Parathyroid adenoma (tissue), 2 donors: Measurements from ENCODE around the gene TPBGL.

Source experiments
- H2AFZ ChIP-seq: fragments of 300-600 bp; sonication (generic); one replicate; pipeline ENCODE4 v1.7.0; 2017; ENCODE audit warnings: antibody characterized with exemption, mild to moderate bottlenecking
- H3K27ac ChIP-seq: fragments of 300-600 bp; sonication (generic); one replicate; pipeline ENCODE4 v1.7.0; 2017
- H3K27me3 ChIP-seq: fragments of 300-600 bp; sonication (generic); one replicate; pipeline ENCODE4 v1.7.0; 2017; ENCODE audit warnings: low read length; ENCODE audit not compliant: control insufficient read depth, insufficient read depth
- H3K36me3 ChIP-seq: fragments of 300-600 bp; sonication (generic); one replicate; pipeline ENCODE4 v1.7.0; 2017; ENCODE audit warnings: low read length; ENCODE audit not compliant: control insufficient read depth, insufficient read depth
- H3K4me1 ChIP-seq: fragments of 300-600 bp; sonication (generic); one replicate; pipeline ENCODE4 v1.7.0; 2017; ENCODE audit warnings: control low read depth
- H3K4me2 ChIP-seq: fragments of 300-600 bp; sonication (generic); one replicate; pipeline ENCODE4 v1.7.0; 2017; ENCODE audit warnings: low read length
- H3K4me3 ChIP-seq: fragments of 300-600 bp; sonication (generic); one replicate; pipeline ENCODE4 v1.7.0; 2017; ENCODE audit warnings: low read depth, low read length
- H3K79me2 ChIP-seq: fragments of 300-600 bp; sonication (generic); one replicate; pipeline ENCODE4 v1.7.0; 2017; ENCODE audit warnings: control low read depth
- H3K9ac ChIP-seq: fragments of 300-600 bp; sonication (generic); one replicate; pipeline ENCODE4 v1.7.0; 2017; ENCODE audit warnings: mild to moderate bottlenecking
- H3K9me3 ChIP-seq: fragments of 300-600 bp; sonication (generic); one replicate; pipeline ENCODE4 v1.7.0; 2017; ENCODE audit warnings: low read length; ENCODE audit not compliant: control insufficient read depth
- CTCF ChIP-seq: fragments of 300-600 bp; sonication (generic); IDR thresholded peaks from one replicate; pipeline ENCODE4 v1.7.0; 2017; ENCODE audit warnings: antibody characterized with exemption, mild to moderate bottlenecking
- donor health status: primary hyperparathyroidism.

Gene TPBGL

GRCh38 chr11:75239531-75240290 is 863 bp upstream of the TPBGL start:
- H3K4me3 ChIP-seq: no peak overlapping the region
- no peak overlapping the region for H2AFZ ChIP-seq
- no peak overlapping the region for H3K9ac ChIP-seq
- no peak overlapping the region for H3K4me2 ChIP-seq
- no peaks in the 10 kb centered on the region for H3K79me2 ChIP-seq
- H3K4me1 ChIP-seq: no peaks in the 10 kb centered on the region
- no peaks in the 10 kb centered on the region for H3K27me3 ChIP-seq
- TF ChIP-seq CTCF: no peak
- no peaks in the 10 kb centered on the region for H3K9me3 ChIP-seq
- no peak overlapping the region for H3K27ac ChIP-seq
- no peaks in the 10 kb centered on the region for H3K36me3 ChIP-seq

DNA sequence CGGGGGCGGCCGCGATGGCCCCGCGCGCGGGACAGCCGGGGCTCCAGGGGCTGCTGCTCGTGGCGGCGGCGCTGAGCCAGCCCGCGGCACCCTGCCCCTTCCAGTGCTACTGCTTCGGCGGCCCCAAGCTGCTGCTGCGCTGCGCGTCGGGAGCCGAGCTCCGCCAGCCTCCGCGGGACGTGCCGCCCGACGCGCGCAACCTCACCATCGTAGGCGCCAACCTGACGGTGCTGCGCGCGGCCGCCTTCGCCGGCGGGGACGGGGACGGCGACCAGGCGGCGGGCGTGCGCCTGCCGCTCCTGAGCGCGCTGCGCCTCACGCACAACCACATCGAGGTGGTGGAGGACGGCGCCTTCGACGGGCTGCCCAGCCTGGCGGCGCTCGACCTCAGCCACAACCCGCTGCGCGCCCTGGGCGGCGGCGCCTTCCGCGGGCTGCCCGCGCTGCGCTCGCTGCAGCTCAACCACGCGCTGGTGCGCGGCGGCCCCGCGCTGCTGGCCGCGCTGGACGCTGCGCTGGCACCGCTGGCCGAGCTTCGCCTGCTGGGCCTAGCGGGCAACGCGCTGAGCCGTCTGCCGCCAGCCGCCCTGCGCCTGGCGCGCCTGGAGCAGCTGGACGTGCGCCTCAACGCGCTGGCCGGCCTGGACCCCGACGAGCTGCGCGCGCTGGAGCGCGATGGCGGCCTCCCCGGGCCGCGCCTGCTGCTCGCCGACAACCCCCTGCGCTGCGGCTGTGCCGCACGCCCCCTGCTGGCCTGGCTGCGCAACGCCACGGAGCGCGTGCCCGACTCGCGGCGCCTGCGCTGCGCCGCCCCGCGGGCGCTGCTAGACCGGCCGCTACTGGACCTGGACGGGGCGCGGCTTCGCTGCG is 697 bp downstream of the TPBGL start:
- Histone ChIP-seq H3K27me3 (no peaks in the 10 kb centered on the region), H2AFZ (peak overlapping the region; percentile 50), H3K79me2 (no peaks in the 10 kb centered on the region), H3K4me3 (peak overlapping the region; percentile 22), H3K9ac (no peak overlapping the region), H3K4me2 (no peak overlapping the region), H3K27ac (no peak overlapping the region), H3K36me3 (no peaks in the 10 kb centered on the region), H3K9me3 (no peaks in the 10 kb centered on the region), H3K4me1 (no peaks in the 10 kb centered on the region)
- peak; percentile 35 for TF ChIP-seq CTCF

GRCh38 chr11:75241906-75242644 is 1.5 kb downstream of the TPBGL start:
- no peak for TF ChIP-seq CTCF
- Histone ChIP-seq H2AFZ (no peak overlapping the region), H3K27ac (no peak overlapping the region), H3K4me3 (peak overlapping the region; percentile 22), H3K9ac (no peak overlapping the region), H3K79me2 (no peaks in the 10 kb centered on the region), H3K4me1 (no peaks in the 10 kb centered on the region), H3K4me2 (no peak overlapping the region), H3K27me3 (no peaks in the 10 kb centered on the region), H3K36me3 (no peaks in the 10 kb centered on the region), H3K9me3 (no peaks in the 10 kb centered on the region)

DNA sequence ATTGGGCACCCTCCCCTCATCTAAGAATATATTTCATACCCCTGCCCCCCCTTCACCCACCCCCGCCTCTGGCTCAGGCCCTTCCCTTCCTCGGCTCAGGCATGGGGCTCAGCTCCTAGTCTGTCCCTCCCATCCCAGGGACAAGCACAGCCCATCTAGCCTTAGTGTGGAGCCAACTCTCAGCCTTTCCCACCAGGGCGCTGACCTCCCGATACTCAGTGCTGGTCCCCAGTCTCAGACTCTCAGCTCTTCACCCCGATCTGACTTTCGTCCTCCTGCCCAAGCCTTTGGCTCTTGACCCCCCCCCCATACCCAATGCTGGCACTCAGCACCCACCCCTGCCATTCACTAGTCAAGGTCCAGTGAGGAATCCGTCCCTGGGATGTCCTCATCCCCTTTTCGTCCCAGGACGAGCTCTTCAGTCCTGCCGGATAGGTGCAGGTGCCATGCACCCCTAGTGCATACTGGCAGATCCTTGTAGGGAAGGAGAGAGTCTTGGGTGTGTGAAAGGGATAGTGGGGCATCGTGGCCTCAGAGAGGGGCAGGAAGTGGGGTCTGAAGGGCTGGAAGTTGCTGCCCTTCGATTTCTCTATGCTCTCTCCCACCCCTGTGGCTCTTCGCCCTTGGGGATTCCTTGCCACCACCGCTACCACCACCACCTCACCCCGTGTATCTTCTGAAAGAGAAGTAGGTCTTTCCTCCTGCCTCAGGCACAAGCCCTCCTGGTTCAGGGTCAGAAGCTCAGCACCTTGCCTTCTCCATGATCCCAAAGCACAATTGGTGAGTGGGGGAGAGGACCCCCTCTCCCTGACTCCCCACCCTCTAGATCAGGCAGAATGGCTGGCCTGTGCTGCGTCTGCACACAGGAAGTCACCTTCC is 2.4 kb downstream of the TPBGL start:
- H3K9me3 ChIP-seq: no peaks in the 10 kb centered on the region
- no peak overlapping the region for H3K4me3 ChIP-seq
- H3K4me2 ChIP-seq: no peak overlapping the region
- no peaks in the 10 kb centered on the region for H3K36me3 ChIP-seq
- H3K4me1 ChIP-seq: no peaks in the 10 kb centered on the region
- no peaks in the 10 kb centered on the region for H3K79me2 ChIP-seq
- no peak overlapping the region for H3K27ac ChIP-seq
- no peak overlapping the region for H3K9ac ChIP-seq
- H3K27me3 ChIP-seq: no peaks in the 10 kb centered on the region
- TF ChIP-seq CTCF: no peak
- no peak overlapping the region for H2AFZ ChIP-seq
